GM19328 (cell line): ENCODE results near the gene CTNNB1.

Experiments used
- ATAC-seq: cut with Tn5 transposase; IDR thresholded peaks from one replicate; pipeline ENCODE4 v1.9.1; 2021; ENCODE audit warnings: mild to moderate bottlenecking, moderate library complexity; ENCODE audit not compliant: unreplicated experiment

The CTNNB1 gene

DNA sequence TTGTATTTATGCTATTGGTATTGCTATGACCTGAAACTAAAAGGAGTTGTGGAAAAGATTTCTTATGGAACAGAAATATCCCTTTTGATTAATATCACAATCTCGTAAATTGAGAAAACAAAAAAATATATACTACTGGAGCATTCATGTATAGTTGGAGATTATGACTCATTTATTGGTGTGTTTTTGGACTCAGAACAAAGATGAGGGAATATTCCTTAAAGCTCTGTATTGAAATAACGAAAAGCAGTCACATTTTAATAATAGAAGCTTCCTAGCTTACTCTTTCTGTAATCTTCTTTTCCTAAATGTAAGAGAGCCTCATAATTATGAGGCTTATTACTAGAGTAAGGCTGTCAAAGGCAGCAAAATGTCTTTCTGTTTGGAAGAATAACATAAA lies 14.3 kb downstream of the CTNNB1 start:
- ATAC-seq: no peak

DNA sequence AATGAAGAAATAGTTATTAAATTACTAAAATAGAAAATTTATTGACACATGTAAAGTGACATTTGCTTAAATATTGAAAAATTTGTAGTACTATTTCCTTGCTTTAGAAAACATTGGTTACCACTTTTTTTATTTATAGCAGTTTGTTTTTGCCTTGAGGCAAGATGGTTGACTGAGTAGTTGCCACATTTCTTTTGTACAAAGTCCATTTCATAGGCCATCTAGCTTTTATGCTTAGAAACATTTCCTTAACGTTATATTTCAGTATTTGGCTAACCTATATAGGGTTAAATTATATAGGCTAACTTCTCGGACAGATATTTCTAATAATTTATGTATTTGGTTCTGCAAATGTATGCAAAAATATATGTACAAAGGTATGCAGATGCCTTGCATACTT lies 17.1 kb downstream of the CTNNB1 start:
- no peak for ATAC-seq

- ATAC-seq: no peak
These were observed 17.7 kb downstream of the CTNNB1 start for GRCh38 chr3:41216993-41217392.

- no peak for ATAC-seq
These were observed 20.1 kb downstream of the CTNNB1 start for GRCh38 chr3:41219424-41219823.

GRCh38 chr3:41220906-41221677 lies 21.8 kb downstream of the CTNNB1 start:
- ATAC-seq: no peak

DNA sequence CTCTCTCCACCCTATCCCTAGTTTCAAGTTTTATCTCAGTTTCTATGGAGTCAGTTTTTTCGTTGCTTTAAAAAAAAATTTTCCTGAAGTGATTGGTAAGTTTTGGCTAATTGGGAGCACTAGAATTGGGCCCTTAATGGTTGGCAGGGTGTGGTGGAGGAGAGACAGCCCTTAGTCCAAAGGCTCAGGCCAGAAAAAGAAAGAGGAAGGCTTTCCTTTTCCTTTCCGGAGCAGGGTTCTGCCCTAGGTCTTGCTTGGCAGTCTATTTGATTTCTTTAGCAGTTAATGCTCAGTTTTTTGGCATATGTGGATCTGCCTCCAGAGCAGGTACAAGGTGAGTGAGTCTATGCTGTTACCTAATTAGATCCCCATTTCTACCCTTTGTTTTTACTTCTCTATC lies 22.7 kb downstream of the CTNNB1 start:
- ATAC-seq: no peak

DNA sequence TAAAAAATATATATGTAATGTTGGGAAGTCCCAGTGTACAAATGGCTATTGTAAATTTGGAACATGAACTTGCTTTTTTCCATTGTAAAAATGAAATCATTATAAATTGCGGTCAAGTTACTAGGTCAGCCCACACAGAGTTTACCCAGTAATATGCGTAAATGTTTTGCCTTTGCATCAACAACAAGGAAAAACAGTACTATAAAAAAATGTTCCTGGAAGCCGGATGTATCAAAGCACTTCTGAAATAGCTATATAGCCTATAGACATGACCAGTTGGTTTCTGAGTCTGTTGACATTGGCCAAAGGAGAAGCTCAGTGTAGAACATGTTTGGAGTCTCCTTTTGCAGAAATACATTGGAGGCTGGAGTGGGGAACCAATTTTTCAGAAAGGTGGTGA lies 23.2 kb downstream of the CTNNB1 start:
- ATAC-seq: no peak

DNA sequence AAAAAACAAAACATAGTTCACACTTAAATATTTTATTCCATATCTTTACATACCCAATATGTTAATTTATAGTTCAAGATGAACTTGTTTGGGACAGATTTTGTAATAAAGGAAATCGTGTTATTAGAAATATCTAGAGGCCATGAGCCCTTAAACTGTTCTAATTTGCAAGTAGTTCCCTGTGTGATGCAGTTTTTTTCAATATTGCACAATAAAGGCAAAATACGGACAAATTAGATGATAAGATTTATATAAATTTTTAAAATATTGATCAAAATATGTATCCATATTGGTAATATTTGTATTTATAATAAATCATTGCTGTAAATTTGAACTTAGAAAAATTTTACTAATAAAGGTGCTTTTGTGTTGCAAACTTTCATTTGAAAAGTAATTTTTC lies 23.8 kb downstream of the CTNNB1 start:
- ATAC-seq: no peak

DNA sequence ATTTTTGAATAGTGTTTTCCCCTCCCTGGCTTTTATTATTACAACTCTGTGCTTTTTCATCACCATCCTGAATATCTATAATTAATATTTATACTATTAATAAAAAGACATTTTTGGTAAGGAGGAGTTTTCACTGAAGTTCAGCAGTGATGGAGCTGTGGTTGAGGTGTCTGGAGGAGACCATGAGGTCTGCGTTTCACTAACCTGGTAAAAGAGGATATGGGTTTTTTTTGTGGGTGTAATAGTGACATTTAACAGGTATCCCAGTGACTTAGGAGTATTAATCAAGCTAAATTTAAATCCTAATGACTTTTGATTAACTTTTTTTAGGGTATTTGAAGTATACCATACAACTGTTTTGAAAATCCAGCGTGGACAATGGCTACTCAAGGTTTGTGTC lies 24.4 kb downstream of the CTNNB1 start:
- no peak for ATAC-seq

DNA sequence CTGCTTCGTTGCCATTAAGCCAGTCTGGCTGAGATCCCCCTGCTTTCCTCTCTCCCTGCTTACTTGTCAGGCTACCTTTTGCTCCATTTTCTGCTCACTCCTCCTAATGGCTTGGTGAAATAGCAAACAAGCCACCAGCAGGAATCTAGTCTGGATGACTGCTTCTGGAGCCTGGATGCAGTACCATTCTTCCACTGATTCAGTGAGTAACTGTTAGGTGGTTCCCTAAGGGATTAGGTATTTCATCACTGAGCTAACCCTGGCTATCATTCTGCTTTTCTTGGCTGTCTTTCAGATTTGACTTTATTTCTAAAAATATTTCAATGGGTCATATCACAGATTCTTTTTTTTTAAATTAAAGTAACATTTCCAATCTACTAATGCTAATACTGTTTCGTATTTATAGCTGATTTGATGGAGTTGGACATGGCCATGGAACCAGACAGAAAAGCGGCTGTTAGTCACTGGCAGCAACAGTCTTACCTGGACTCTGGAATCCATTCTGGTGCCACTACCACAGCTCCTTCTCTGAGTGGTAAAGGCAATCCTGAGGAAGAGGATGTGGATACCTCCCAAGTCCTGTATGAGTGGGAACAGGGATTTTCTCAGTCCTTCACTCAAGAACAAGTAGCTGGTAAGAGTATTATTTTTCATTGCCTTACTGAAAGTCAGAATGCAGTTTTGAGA lies 25.0 kb downstream of the CTNNB1 start:
- ATAC-seq: no peak

- ATAC-seq: no peak
These were observed 35.8 kb downstream of the CTNNB1 start for GRCh38 chr3:41234823-41235721.

GRCh38 chr3:41236228-41236627 lies 36.9 kb downstream of the CTNNB1 start:
- no peak for ATAC-seq

GRCh38 chr3:41237907-41238306 lies 38.6 kb downstream of the CTNNB1 start:
- ATAC-seq: no peak

DNA sequence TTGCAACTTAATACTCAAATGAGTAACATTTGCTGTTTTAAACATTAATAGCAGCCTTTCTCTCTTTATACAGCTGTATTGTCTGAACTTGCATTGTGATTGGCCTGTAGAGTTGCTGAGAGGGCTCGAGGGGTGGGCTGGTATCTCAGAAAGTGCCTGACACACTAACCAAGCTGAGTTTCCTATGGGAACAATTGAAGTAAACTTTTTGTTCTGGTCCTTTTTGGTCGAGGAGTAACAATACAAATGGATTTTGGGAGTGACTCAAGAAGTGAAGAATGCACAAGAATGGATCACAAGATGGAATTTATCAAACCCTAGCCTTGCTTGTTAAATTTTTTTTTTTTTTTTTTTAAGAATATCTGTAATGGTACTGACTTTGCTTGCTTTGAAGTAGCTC lies 40.3 kb downstream of the CTNNB1 start:
- ATAC-seq: no peak

GRCh38 chr3:41241161-41241560 lies 41.9 kb downstream of the CTNNB1 start:
- no peak for ATAC-seq

- ATAC-seq: no peak
These were observed 42.7 kb downstream of the CTNNB1 start for GRCh38 chr3:41241800-41242571.

DNA sequence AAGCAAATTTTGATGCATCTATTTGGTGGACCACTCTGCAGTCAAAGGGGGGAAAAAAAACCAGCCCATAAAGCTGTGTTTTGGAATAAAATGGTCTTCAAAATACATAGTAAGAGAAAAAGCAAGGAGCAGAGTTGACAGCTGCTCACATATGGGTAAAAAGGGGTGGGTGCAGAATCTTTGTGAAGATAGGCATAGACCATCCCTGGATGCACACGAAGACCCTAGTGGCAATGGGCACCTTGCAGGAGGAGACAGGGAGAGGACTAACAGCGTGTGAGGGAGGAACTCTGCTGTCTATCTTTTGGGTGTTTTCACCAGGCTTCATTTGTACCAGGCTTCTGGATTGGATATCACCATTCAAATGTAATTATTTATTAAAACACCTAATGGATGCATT lies 43.9 kb downstream of the CTNNB1 start:
- ATAC-seq: no peak

DNA sequence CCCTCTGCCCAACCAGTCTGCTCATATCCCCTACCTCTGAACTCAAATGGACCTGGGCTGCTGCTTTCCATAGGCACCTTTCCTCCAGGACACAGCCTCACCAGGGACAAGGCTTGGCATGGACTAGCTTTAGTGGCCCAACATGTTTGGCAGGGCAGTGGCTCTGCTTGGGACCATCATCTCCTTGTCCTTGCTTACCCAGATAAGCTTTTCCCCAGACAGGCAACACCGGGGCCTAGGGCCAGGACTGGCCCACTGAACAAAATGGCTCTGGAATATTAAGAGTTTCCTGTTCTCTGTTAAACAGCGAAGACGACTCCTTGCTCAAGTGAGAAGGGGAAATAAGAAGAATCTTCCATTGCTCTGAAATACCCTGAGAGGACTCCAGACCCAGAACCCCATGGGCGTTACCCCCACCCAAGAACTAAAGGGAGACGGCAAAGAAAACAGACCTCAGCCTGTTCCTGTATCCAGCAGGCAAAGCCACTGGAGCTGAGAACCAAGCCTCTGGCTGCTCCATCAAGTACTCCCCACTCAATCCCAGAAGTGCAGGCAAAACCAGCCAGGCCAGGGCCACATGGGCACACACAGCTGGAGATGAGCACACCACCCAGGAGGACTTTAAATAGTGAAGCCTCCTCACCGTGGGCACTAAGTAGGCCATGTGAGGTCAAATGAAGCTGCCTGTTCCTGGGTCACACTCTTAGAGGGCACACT lies 45.5 kb downstream of the CTNNB1 start:
- ATAC-seq: no peak

GRCh38 chr3:41247055-41248004 lies 48.0 kb downstream of the CTNNB1 start:
- ATAC-seq: no peak
